ENCODE data around the gene CAMK2N1. TPM values are rescaled to one million over a fixed set of nuclear protein-coding genes. Genes with fewer than 3 reads are reported as not detected.

Gene CAMK2N1
- polyA plus RNA-seq, 4 donors: 70.0 to 88.8 (median 78.3) TPM

DNA sequence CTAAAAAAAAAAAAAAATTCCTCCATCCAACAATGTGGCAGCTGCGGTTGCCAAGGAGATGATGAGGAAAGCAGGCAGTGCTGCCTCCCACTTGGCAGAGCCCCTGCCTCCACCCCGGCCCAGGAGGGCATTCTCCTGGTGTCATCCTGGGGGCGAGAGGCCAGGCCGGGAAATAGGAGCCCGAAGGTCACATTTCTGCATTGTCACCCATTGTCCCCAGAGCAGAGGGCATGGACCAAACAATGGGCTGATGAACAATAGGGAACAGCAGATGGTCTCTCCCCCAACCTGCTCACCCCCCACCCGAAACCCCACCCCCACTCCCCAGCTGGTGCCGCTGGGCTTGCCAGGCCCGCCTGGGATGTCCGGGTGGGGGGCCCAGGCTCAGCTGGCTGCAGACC lies 37.3 kb downstream of the CAMK2N1 start:
- DNase-seq (ENCODE audit: low read depth in 4 of 4, low spot score in 2 of 4): no peak

DNA sequence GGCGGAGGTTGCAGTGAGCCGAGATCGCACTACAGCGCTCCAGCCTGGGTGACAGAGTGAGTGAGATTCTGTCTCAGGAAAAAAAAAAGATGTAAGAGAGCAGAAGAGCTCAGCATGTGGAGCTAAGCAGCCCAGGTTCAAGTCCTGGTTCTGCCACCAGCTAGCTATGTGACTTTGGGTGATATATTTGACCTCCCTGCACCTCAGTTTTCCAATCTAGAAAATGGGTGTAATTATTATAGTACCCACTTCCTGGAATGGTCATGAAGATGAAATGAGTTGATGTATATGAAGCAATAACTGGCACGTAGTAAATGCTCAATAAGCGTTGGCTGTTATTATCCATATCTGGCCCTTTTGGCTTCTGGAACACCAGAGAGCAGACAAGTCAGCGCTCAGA lies 38.2 kb downstream of the CAMK2N1 start:
- no peak for DNase-seq (ENCODE audit: low read depth in 4 of 4, low spot score in 2 of 4)

DNA sequence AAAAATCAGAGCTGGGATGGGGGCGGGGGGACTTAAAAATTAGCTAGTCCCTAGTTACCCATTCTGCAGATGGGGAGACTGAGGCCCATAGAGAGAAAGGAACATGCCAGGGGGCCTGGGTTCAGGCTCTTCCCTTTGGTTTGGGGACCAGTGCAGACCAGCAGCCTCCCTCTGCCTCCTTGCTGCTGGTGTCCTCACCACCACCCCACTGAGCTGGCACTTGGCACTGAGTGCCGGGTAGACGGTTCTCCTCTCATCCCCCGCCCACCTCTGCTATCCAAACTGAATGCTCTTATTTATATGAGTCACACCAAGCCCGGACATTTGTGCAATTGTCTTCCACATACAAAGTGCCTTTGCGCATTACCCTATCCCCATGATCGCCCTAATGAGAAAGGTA lies 39.2 kb downstream of the CAMK2N1 start:
- DNase-seq (ENCODE audit: low read depth in 4 of 4, low spot score in 2 of 4): no peak

DNA sequence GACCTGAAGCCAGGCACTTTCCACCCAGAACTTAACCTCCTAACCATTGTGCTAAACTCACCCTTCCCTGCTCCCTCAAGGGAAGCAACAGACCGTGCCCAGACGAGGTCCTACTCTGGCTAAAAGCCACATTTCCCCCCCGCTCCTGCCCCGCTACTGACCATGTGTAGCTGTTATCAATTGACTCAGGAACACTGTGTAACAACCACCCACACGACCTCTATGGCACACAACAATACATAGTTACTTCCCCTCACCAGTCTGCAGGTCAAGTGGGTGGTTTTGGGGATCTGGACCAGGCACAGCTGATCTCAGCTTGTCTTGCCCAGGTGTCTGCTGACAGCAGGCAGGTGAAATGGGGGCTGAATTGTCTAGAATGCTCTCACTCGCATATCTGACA lies 40.1 kb downstream of the CAMK2N1 start:
- no peak for DNase-seq (ENCODE audit: low read depth in 4 of 4, low spot score in 2 of 4)

DNA sequence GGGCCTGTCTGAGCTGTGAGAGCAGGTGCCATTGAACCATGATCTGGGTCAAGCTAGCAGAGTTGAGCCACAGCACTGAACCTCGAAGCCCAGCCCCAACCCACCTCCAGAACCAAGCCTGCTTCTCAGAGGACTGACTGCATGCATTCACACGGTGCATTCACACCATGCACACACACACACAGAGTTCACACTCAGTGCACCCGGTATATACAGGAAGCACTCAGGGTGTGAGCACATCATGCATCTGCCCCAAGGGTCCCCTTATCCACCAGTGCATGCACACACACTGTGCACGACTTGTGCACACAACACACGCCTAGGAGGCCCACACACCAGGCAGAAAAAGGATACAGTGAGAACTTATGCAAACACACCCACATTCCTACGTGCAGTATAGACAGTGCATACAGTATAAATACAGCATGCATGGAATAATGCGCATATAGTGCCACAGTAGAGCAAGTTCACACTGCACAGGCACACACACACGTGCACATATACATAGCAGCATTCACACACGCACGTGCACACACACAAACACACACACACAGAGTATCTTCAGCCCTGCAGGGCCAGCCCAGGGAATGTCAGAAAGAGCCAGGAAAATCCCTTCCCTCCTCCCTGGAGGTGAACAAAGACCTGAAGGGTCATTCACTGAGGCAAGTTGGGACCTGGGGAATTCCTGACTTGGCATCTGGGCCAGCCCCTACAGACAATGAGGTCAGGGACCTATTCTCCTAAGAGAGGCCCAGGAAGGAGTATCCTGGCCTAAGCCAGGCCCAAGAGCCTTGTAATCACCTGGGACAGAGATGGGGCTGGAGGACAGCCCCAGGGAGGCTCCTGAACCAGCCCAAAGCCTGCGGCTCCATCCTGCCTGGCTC lies 42.1 kb downstream of the CAMK2N1 start:
- DNase-seq (ENCODE audit: low read depth in 4 of 4, low spot score in 2 of 4): no peak

DNA sequence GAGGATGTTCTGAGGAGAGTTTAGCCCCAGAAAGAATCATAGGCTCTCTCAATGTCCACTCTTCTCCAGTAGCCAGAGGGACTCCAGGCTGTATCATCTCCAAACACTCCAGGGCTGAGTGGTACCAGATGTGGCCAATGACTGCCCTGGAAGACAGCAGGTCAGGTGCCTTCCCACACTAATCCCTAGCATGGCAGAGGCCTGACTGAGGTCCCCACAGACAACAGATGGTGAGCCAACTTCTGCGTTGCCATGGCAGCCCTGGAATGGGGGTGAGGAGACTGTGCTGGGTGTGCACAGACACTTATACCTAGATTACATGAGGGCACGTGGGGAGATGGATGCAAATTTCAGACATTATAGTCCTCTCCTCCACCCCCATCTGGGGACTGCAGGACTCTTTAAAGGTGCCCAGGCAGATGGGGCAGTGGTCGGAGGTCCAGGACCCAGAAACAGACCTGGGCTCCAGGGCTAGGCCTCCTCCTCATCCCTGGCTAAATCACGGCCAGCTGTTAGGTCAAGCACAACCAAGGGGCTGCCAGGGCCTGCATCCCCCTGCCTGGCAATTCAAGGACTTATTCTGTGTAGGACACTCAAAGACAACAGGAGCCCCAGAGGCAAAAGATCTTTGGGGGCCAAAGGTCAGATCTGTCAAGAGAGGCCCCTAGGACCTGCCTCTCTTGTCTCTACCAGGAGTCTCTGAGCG lies 42.9 kb downstream of the CAMK2N1 start:
- no peak for DNase-seq (ENCODE audit: low read depth in 4 of 4, low spot score in 2 of 4)

DNA sequence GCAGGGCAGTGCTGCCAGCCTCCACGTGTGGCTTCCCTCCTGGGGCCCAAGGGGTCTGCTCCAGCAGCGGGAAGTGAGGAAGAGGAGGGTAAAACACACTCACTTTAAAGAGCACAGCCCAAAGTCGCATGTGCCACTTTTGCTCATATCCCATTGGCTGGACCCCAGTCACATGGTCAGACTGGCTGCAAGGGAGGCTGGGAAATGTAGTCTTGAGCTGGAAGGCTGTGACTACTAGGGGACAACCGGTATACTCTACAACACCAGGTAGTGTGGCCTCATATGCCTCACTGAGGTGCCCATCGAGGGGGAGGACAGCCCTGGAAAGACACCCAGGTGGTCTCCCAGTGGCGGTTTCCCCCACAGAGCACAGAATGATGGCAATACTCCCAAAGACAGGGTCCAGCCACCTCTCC lies 45.2 kb downstream of the CAMK2N1 start:
- peak in 1 of 4 donors; percentile 16 for DNase-seq (ENCODE audit: low read depth in 4 of 4, low spot score in 2 of 4)

DNA sequence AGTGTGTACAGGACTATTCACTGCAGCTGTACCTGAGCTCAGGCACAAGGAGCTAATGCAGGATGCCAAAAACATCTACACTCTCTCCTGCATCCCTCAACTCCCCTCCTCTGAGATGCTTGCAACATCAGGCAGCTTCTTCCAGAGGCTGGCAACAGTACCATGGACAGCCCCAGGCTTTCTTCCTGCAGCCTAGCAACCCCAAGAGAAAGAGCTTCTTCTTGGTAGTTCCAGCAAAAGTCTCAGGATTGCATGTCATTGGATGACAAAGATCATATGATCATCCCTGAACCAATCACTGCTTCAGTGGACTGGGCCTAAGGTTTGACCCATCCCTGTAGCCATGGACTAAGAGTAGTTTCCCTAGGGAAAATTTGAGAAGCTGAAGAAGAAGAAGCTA lies 46.7 kb downstream of the CAMK2N1 start:
- DNase-seq (ENCODE audit: low read depth in 4 of 4, low spot score in 2 of 4): peak in 1 of 4 donors; percentile 9

DNA sequence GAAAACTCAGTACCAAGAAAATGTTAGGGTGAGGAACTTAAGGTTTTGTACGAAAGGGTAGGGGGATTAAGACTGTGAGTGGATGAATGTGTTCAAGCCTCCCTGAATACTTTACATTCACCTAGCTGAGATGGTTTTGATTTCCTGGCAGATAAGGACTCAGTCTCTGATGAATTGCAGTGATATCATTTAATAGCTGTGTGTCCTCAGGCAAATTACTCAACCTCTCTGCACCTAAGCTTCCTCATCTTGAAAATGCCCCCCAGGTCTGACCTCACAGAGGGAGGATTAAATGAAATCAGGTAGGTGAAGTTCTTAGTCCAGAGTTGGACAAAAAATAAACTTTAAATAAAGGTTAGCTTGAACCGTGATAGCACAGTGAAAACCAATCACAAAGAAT lies 48.4 kb downstream of the CAMK2N1 start:
- DNase-seq (ENCODE audit: low read depth in 4 of 4, low spot score in 2 of 4): no peak

DNA sequence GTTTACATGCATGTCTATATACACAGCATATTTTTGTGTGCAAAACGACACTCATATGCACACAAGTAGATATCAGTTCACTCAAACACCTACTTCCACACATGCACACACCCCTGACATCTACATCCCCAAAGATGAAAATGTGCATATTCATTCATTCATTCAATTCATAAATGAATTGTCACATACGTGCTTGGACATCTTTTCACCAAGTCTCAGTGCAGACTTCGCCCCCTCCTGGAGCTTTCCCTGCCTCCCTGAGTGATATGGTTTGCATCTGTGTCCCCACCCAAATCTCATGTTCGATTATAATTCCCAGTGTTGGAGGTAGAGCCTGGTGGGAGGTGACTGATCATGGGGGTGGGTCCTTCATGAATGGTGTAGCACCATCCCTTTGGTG lies 53.1 kb downstream of the CAMK2N1 start:
- DNase-seq (ENCODE audit: low read depth in 4 of 4, low spot score in 2 of 4): no peak

Other genes with a start within 250 kb of the CAMK2N1 start
- 1 to 10 TPM in 3 of 4 donors, under 1 TPM in 1; 0.82 to 2.7 (median 2.0) TPM for gene VWA5B1, start 195.3 kb downstream of the CAMK2N1 start, polyA plus RNA-seq (ENCODE audit: insufficient read length in 4 of 4)
- gene MUL1, start 21.9 kb upstream of the CAMK2N1 start, polyA plus RNA-seq (ENCODE audit: insufficient read length in 4 of 4): 10 to 100 TPM; 32.3 to 44.0 (median 36.4) TPM
- gene FAM43B, start 66.4 kb upstream of the CAMK2N1 start, polyA plus RNA-seq (ENCODE audit: insufficient read length in 4 of 4): 1 to 10 TPM; 1.2 to 2.0 (median 1.7) TPM
- gene CDA, start 102.9 kb upstream of the CAMK2N1 start, polyA plus RNA-seq (ENCODE audit: insufficient read length in 4 of 4): 1 to 10 TPM; 5.3 to 8.7 (median 6.1) TPM
- 10 to 100 TPM; 62.5 to 87.6 (median 78.4) TPM for gene PINK1, start 147.2 kb upstream of the CAMK2N1 start, polyA plus RNA-seq (ENCODE audit: insufficient read length in 4 of 4)
- gene DDOST, start 175.2 kb upstream of the CAMK2N1 start, polyA plus RNA-seq (ENCODE audit: insufficient read length in 4 of 4): 100 to 1,000 TPM; 205 to 228 (median 212) TPM
- 1 to 10 TPM; 3.7 to 7.1 (median 4.7) TPM for gene KIF17, start 231.8 kb upstream of the CAMK2N1 start, polyA plus RNA-seq (ENCODE audit: insufficient read length in 4 of 4)
- 1 to 10 TPM in 3 of 4 donors, under 1 TPM in 1; 0.76 to 2.0 (median 1.3) TPM for gene SH2D5, start 246.5 kb upstream of the CAMK2N1 start, polyA plus RNA-seq (ENCODE audit: insufficient read length in 4 of 4)

Data from left renal cortex interstitium (tissue), 4 donors.